Activated CD8-positive, alpha-beta T cell treated with anti-CD3 and anti-CD28 coated beads for 36 hours (primary cell): ENCODE results near the gene DHX30. TPM values are rescaled to one million over a fixed set of nuclear protein-coding genes. Genes with fewer than 3 reads are reported as not detected.
"Not testable (repeated sequence)": the region's sequence is repeated elsewhere in the genome, so short reads cannot be mapped to it uniquely, and the experiment has no call there.

Source experiments
- ATAC-seq: fragments of 200-7000 bp; cut with Tn5 transposase; one replicate; pipeline ENCODE4 v1.10.0; 2021; ENCODE audit warnings: mild to moderate bottlenecking, moderate library complexity
- CTCF ChIA-PET: fragments of 350-600 bp; sonication (Branson Sonifier 250); formaldehyde crosslinking; loops from one replicate; lab custom pipeline; 2021; ENCODE audit warnings: antibody characterized with exemption; lab: Charles Lee
- POLR2A ChIA-PET: fragments of 350-600 bp; sonication (Branson Sonifier 250); formaldehyde crosslinking; loops from one replicate; lab custom pipeline; 2021; ENCODE audit warnings: antibody characterized with exemption; lab: Charles Lee
- DNase-seq: peaks from one replicate; pipeline ENCODE4 v3.0.0-alpha.2; 2020
- H3K27ac Mint-ChIP-seq: one replicate; pipeline ENCODE4 v1.8.0; 2021; ENCODE audit warnings: mild to moderate bottlenecking, mixed read lengths
- H3K27me3 Mint-ChIP-seq: one replicate; pipeline ENCODE4 v1.8.0; 2021; ENCODE audit warnings: mixed read lengths
- H3K36me3 Mint-ChIP-seq: one replicate; pipeline ENCODE4 v1.8.0; 2021; ENCODE audit warnings: low read depth, mixed read lengths
- H3K4me1 Mint-ChIP-seq: one replicate; pipeline ENCODE4 v1.8.0; 2021; ENCODE audit warnings: low read depth, mixed read lengths
- H3K4me3 Mint-ChIP-seq: one replicate; pipeline ENCODE4 v1.8.0; 2021; ENCODE audit warnings: mild to moderate bottlenecking, moderate library complexity, mixed read lengths
- H3K9me3 Mint-ChIP-seq: one replicate; pipeline ENCODE4 v1.8.0; 2021; ENCODE audit warnings: mixed read lengths
- intact Hi-C: fragments of 100-400 bp; cut with micrococcal nuclease; formaldehyde crosslinking; loops from one replicate; pipeline ENCODE4 v1.10.0; 2022
- total RNA-seq, 2 experiments: library from RNA; stranded (reverse); gene quantifications; one replicate each; pipeline ENCODE4 v1.2.3, GENCODE V29; 2021
- TF ChIP-seq, protein P1 (sequence below): fragments of 200-600 bp; IDR thresholded peaks from one replicate; pipeline ENCODE4 v1.8.0; 2022; ENCODE audit warnings: antibody characterized with exemption, mild to moderate bottlenecking

DHX30 gene
- total RNA-seq, 2 experiments from 2014 or later: 81.5 to 84.2 TPM

DNA sequence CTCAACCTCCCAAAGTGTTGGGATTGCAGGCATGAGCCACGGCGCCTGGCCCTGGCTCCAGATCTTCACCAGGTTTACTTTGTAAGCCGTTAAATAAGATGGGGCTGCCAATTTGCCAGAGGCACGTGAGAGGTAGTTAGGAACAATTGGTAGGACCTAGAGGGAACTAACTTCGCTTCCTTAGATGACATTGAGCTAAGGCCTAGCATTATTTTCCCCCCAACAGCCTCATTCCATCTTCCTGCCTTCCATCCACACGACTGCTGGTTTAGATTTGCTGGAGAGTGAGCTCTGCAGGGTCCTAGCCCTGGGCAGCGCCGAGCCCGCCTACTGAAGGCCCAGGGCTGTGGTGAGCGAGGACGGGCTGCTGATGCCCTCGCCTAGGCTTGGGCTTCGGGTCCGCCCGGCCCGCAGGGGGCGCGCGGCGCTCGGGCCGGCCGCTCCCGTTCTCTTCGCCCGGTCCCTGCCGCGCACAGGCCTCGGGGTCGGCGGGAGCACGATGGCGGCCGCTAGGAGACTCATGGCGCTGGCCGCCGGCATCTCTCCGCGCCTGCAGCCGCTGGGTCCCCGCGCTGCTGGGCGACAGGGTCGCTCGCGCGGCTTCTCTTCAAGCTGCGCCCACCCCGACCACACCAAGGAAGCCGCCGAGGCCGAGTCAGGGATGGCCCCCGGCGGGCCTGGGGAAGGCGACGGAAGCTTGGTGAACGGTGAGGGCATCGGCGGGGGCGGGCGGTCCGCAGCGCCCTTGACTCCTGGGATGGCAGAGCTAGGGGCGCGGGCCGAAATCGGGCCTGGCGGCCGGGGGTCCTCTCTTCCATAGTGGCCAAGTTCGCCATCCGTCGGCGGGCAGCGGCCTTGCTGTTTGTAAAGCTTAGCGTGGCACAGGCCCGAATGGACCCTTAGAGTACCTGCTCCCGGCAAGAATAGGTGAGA is 21.9 kb downstream of the DHX30 start:
- DNase-seq (peak; percentile 80), ATAC-seq (peak; percentile 98)
- peaks cover 28% of the 10 kb centered on the region for H3K4me1 Mint-ChIP-seq
- H3K36me3 Mint-ChIP-seq: peaks cover 45% of the 10 kb centered on the region
- intact Hi-C loops: no loop called here
- peak overlapping the region; percentile 92 for H3K4me3 Mint-ChIP-seq
- H3K27me3 Mint-ChIP-seq: no peaks in the 10 kb centered on the region
- TF ChIP-seq, protein P1, sequence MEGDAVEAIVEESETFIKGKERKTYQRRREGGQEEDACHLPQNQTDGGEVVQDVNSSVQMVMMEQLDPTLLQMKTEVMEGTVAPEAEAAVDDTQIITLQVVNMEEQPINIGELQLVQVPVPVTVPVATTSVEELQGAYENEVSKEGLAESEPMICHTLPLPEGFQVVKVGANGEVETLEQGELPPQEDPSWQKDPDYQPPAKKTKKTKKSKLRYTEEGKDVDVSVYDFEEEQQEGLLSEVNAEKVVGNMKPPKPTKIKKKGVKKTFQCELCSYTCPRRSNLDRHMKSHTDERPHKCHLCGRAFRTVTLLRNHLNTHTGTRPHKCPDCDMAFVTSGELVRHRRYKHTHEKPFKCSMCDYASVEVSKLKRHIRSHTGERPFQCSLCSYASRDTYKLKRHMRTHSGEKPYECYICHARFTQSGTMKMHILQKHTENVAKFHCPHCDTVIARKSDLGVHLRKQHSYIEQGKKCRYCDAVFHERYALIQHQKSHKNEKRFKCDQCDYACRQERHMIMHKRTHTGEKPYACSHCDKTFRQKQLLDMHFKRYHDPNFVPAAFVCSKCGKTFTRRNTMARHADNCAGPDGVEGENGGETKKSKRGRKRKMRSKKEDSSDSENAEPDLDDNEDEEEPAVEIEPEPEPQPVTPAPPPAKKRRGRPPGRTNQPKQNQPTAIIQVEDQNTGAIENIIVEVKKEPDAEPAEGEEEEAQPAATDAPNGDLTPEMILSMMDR: peak; percentile 82
- ChIA-PET POLR2A (interaction anchor here (0.7 to 3.2 kb wide), 16 partner anchors 9 to 416 kb away, joined by 3 to 23 read pairs (median 4); partner anchors contain the start of genes CDC25A, DHX30 and ZNF589), CTCF (interaction anchor here (0.6 to 3.6 kb wide), 33 partner anchors 9 to 430 kb away, joined by 3 to 47 read pairs (median 4); partner anchors contain the start of genes CDC25A and ELP6)
- H3K9me3 Mint-ChIP-seq: peaks cover 3% of the 10 kb centered on the region
- peak overlapping the region; percentile 95 for H3K27ac Mint-ChIP-seq

DNA sequence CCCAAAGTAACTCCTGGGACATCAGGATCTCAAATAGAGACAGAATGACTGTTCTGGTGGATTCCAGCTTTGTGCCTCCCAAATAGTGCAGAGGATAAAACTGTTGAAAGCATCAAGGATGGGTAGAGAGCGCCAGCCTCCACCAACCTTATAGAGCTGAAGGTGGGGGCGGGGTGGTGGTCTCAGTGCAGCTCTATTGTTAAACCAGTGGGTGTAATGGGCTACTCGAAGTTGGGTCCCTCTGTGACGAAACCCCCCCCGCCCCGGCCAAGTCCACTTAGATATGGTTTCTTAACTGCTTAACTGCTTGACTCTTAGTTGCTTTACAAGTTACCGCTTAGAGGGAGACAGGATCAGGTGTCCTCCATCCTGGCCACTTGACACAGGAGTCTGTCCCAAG is 22.7 kb downstream of the DHX30 start:
- Mint-ChIP-seq H3K27me3 (no peaks in the 10 kb centered on the region), H3K27ac (peak overlapping the region; percentile 87), H3K9me3 (peaks cover 3% of the 10 kb centered on the region), H3K36me3 (peaks cover 47% of the 10 kb centered on the region), H3K4me3 (peak overlapping the region; percentile 92), H3K4me1 (peaks cover 28% of the 10 kb centered on the region)
- DNase-seq: peak; percentile 33
- CTCF ChIA-PET: interaction anchor here (0.7 to 3.6 kb wide), 31 partner anchors 8 to 431 kb away, joined by 3 to 47 read pairs (median 5); partner anchors contain the start of genes CDC25A and ELP6
- no peak for ATAC-seq
- intact Hi-C loops: no loop called here
- POLR2A ChIA-PET: interaction anchor here (0.7 to 3.2 kb wide), 16 partner anchors 9 to 416 kb away, joined by 3 to 23 read pairs (median 4); partner anchors contain the start of genes CDC25A, DHX30 and ZNF589
- TF ChIP-seq, protein P1: no peak

DNA sequence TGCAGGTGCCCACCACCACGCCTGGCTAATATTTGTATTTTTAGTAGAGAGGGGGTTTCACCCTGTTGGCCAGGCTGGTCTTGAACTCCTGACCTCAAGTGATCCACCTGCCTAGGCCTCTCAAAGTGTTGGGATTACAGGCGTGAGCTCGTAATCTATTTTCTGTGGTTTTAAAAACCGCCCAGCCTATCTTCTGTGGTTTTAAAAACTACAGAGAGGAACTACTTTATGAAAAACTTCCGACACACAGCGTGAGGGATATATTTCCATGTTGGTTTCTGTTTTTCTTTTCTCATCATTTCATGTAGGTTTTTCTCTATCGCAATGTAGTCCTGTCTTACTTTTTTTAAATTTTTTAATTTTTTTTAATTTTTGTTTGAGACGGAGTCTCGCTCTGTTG is 26.5 kb downstream of the DHX30 start:
- H3K27me3 Mint-ChIP-seq, DNase-seq, intact Hi-C loops, ATAC-seq, H3K4me3 Mint-ChIP-seq, H3K9me3 Mint-ChIP-seq: not testable (repeated sequence)
- Mint-ChIP-seq H3K27ac (peak overlapping the region; percentile 46), H3K36me3 (peaks cover 61% of the 10 kb centered on the region), H3K4me1 (peaks cover 26% of the 10 kb centered on the region)
- ChIA-PET POLR2A (interaction anchor here (1.0 to 1.6 kb wide), 2 partner anchors 12 to 14 kb away, joined by 3 to 4 read pairs; no protein-coding TSS in a partner anchor), CTCF (interaction anchor here (0.7 to 3.0 kb wide), 2 partner anchors 9 to 160 kb away, joined by 3 to 10 read pairs; no protein-coding TSS in a partner anchor)

DNA sequence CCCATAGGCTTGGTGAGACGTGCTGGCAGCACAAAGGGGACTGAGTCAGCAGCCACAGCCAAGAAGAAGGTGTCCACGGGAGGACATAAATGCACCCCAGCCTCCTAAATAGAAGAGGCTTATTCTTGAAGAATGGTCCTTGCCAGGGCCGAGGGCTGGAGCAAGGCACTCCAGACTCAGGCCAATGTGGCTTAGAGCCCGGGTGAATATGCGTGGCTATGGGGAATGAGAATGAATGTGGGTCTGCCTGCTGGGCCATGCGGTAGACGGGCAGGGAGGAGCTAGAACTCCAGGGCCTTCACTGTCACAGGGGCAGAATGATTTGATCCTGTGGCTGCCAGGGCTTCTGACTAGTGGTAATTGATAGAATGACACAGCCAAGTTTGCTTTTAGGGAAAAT is 34.0 kb downstream of the DHX30 start:
- ChIA-PET POLR2A (interaction anchor here (0.6 to 2.7 kb wide), 5 partner anchors 10 to 153 kb away, joined by 3 to 15 read pairs (median 5); no protein-coding TSS in a partner anchor), CTCF (interaction anchor here (0.7 to 4.2 kb wide), 19 partner anchors 8 to 314 kb away, joined by 3 to 39 read pairs (median 5); no protein-coding TSS in a partner anchor)
- H3K9me3 Mint-ChIP-seq: no peaks in the 10 kb centered on the region
- TF ChIP-seq, protein P1: no peak
- peaks cover 3% of the 10 kb centered on the region for H3K4me1 Mint-ChIP-seq
- ATAC-seq (no peak), DNase-seq (no peak)
- no peaks in the 10 kb centered on the region for H3K27me3 Mint-ChIP-seq
- no peak overlapping the region for H3K27ac Mint-ChIP-seq
- H3K4me3 Mint-ChIP-seq: no peak overlapping the region
- H3K36me3 Mint-ChIP-seq: peaks cover 46% of the 10 kb centered on the region
- intact Hi-C loops: no loop called here

DNA sequence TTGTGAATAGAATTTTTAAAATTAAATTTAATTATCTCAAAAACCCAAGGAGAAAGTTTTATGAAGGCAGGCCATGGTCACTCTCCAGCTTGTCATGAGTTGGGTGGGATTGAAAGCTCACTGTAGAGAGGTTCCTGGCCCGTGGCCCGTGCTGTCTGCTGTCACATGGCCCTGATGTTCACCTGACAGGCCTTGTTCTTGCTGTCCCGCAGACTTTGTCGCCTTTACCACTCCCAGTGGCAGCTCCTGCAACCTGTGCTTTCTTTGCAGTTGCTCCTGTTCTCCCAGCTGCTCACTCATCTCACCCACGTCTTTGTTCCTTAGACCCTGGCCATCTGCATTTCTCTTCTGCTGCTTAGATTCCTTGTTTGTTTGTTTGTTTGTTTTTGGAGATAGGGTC is 35.6 kb downstream of the DHX30 start:
- POLR2A ChIA-PET: no interaction called here
- no peaks in the 10 kb centered on the region for H3K27me3 Mint-ChIP-seq
- no peak overlapping the region for H3K27ac Mint-ChIP-seq
- CTCF ChIA-PET: interaction anchor here (1.4 to 4.2 kb wide), 8 partner anchors 10 to 313 kb away, joined by 4 to 39 read pairs (median 11); no protein-coding TSS in a partner anchor
- TF ChIP-seq, protein P1: no peak
- intact Hi-C loops: no loop called here
- peaks cover 44% of the 10 kb centered on the region for H3K36me3 Mint-ChIP-seq
- no peaks in the 10 kb centered on the region for H3K9me3 Mint-ChIP-seq
- ATAC-seq (no peak), DNase-seq (no peak)
- H3K4me3 Mint-ChIP-seq: no peak overlapping the region
- peaks cover 3% of the 10 kb centered on the region for H3K4me1 Mint-ChIP-seq
